Gastroesophageal sphincter (tissue), 4 donors: ENCODE results near the gene KIF16B. TPM values are rescaled to one million over a fixed set of nuclear protein-coding genes. Genes with fewer than 3 reads are reported as not detected.
A peak's percentile ranks its signal among the peaks of the same experiment; 100 is the strongest.

Source experiments
- ATAC-seq: fragments of 150-250 bp; one replicate; pipeline ENCODE4 v1.9.1; 2016; ENCODE audit warnings: mild to moderate bottlenecking, moderate library complexity
- H3K27ac ChIP-seq, 4 donors: fragments of 200-600 bp; sonication (generic) in 3 of 4; 1 replicate in 3 of 4; 2 replicates in 1 of 4; pipeline ENCODE4 v1.5.1; 2016 to 2019
- H3K27me3 ChIP-seq: fragments of 200-600 bp; sonication (generic); one replicate; pipeline ENCODE4 v1.5.1; 2019
- H3K36me3 ChIP-seq, 2 donors: fragments of 200-600 bp; sonication (generic); one replicate each; pipeline ENCODE4 v1.5.1; 2019; ENCODE audit warnings: control low read depth in 1 of 2
- H3K4me1 ChIP-seq, 3 donors: fragments of 200-600 bp; sonication (generic); 1 replicate in 2 of 3; 2 replicates in 1 of 3; pipeline ENCODE4 v1.5.1; 2016 to 2019; ENCODE audit warnings: control low read depth in 2 of 3
- H3K4me3 ChIP-seq, 2 donors: fragments of 200-600 bp; sonication (generic); one replicate each; pipeline ENCODE4 v1.5.1; 2019; ENCODE audit warnings: mild to moderate bottlenecking in 1 of 2, moderate library complexity in 1 of 2
- H3K9me3 ChIP-seq, 3 donors: fragments of 200-600 bp; sonication (generic); one replicate each; pipeline ENCODE4 v1.5.1; 2017 to 2019; ENCODE audit warnings: control low read depth in 2 of 3
- EP300 ChIP-seq: sonication (generic); formaldehyde crosslinking; IDR thresholded peaks from one replicate; pipeline ENCODE4 v1.6.1; 2017; ENCODE audit warnings: antibody characterized with exemption, mild to moderate bottlenecking
- POLR2A ChIP-seq, 2 donors: fragments of 450-650 bp; IDR thresholded peaks; one replicate each; pipeline ENCODE4 v1.6.1; 2017; ENCODE audit warnings: antibody characterized with exemption in 2 of 2, mild to moderate bottlenecking in 2 of 2, moderate library complexity in 1 of 2
- POLR2AphosphoS5 ChIP-seq: sonication (generic); formaldehyde crosslinking; IDR thresholded peaks from one replicate; pipeline ENCODE4 v1.6.1; 2017; ENCODE audit warnings: antibody characterized with exemption
- WGBS, 2 donors: methylation state at CpG; one replicate each; pipeline ENCODE4 v1.1.5; 2018; ENCODE audit warnings: low coverage in 1 of 2; 5-methylcytosine and 5-hydroxymethylcytosine counted together
- total RNA-seq, 4 donors: library from RNA; depleted of rRNA; stranded (reverse); fragments of >200 nt; gene quantifications; one replicate each; pipeline ENCODE4 v1.1.0, GENCODE V29; 2016
- TF ChIP-seq, protein P1 (sequence below), 4 experiments: fragments of 200-600 bp in 2 of 4; fragments of 450-650 bp in 2 of 4; sonication (generic) in 1 of 4; IDR thresholded peaks; one replicate each; pipeline ENCODE4 v1.5.1; 2017 to 2019; ENCODE audit warnings: antibody characterized with exemption in 4 of 4, mild to moderate bottlenecking in 2 of 4, moderate library complexity in 2 of 4

The KIF16B gene
- total RNA-seq, 4 donors from 2014 or later, result 15.9 to 26.6 (median 22.2) TPM

DNA sequence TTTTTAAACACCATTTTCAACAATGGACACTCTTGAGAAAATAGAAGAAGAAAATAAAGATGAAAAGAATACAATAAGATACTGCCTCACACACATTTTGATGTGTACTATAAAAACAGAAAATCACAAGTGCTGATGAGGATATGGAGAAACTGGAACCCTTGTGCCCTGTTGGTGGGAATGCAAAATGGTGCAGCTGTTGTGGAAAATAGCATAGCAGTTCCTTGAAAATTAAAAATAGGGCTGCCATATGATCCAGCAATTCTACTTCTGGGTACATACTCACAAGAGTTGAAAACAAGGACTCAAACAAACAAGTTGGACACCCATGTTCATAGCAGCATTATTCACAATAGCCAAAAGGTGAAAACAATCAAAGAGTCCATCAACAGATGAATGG is 173.0 kb downstream of the KIF16B start:
- Histone ChIP-seq H3K4me3 (no peak overlapping the region), H3K27ac (no peak overlapping the region), H3K9me3 (no peaks in the 10 kb centered on the region), H3K4me1 (peaks cover 0 to 18% (median 0%) of the 10 kb centered on the region in 3 donors), H3K36me3 (peaks cover 0 to 62% of the 10 kb centered on the region in 2 donors), H3K27me3 (no peaks in the 10 kb centered on the region)
- ATAC-seq, result no peak
- no peak for TF ChIP-seq POLR2AphosphoS5
- TF ChIP-seq EP300, result no peak
- TF ChIP-seq, protein P1, sequence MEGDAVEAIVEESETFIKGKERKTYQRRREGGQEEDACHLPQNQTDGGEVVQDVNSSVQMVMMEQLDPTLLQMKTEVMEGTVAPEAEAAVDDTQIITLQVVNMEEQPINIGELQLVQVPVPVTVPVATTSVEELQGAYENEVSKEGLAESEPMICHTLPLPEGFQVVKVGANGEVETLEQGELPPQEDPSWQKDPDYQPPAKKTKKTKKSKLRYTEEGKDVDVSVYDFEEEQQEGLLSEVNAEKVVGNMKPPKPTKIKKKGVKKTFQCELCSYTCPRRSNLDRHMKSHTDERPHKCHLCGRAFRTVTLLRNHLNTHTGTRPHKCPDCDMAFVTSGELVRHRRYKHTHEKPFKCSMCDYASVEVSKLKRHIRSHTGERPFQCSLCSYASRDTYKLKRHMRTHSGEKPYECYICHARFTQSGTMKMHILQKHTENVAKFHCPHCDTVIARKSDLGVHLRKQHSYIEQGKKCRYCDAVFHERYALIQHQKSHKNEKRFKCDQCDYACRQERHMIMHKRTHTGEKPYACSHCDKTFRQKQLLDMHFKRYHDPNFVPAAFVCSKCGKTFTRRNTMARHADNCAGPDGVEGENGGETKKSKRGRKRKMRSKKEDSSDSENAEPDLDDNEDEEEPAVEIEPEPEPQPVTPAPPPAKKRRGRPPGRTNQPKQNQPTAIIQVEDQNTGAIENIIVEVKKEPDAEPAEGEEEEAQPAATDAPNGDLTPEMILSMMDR (IDR thresholded peaks at IDR 0.05), result no peak
- TF ChIP-seq POLR2A (IDR thresholded peaks at IDR 0.05), result no peak

GRCh38 chr20:16399801-16400200 is 173.4 kb downstream of the KIF16B start:
- no peak for ATAC-seq
- H3K27ac ChIP-seq, result no peak overlapping the region
- peaks cover 0 to 57% of the 10 kb centered on the region in 2 donors for H3K36me3 ChIP-seq
- H3K9me3 ChIP-seq, result no peaks in the 10 kb centered on the region
- peaks cover 0 to 18% (median 0%) of the 10 kb centered on the region in 3 donors for H3K4me1 ChIP-seq
- H3K27me3 ChIP-seq, result no peaks in the 10 kb centered on the region
- TF ChIP-seq, protein P1 (IDR thresholded peaks at IDR 0.05), result no peak
- H3K4me3 ChIP-seq, result no peak overlapping the region

DNA sequence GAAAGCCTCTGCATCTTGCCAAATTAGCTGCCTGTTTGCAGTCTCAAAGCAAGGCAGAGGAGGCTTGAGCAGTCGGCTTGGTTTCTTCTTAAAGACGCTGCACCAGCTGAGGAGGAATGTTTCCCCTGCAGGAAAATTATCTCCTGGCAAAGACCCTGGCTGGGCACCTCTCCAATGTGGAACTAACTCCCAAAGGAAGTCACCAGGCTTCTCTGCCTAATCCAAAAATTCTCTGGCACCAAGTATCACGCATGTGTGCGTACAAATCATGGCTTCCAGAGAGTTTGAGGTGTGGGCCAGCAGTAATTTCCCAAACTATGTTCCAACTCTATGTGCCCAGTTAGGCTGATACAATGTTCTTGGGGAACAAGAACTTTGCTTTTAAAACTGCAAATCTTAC is 176.2 kb downstream of the KIF16B start:
- WGBS, 2 donors, result 4% methylated on average over 3 of the region's 4 CpGs; no CpG with 5 or more reads in 1 of the 2 donors
- ATAC-seq, result peak; percentile 48
- TF ChIP-seq POLR2A (IDR thresholded peaks at IDR 0.05) (no peak), POLR2AphosphoS5 (no peak), EP300 (no peak)
- TF ChIP-seq, protein P1 (IDR thresholded peaks at IDR 0.05), result no peak
- H3K9me3 ChIP-seq, result no peaks in the 10 kb centered on the region
- H3K36me3 ChIP-seq, result peaks cover 0 to 37% of the 10 kb centered on the region in 2 donors
- H3K4me1 ChIP-seq, result peaks cover 0 to 18% (median 0%) of the 10 kb centered on the region in 3 donors
- no peaks in the 10 kb centered on the region for H3K27me3 ChIP-seq
- H3K27ac ChIP-seq, result peak overlapping the region; percentile 1 to 48 (median 26)
- H3K4me3 ChIP-seq, result no peak overlapping the region

GRCh38 chr20:16395366-16395765 is 177.9 kb downstream of the KIF16B start:
- TF ChIP-seq, protein P1 (IDR thresholded peaks at IDR 0.05), result no peak
- TF ChIP-seq EP300, result no peak
- TF ChIP-seq POLR2A (IDR thresholded peaks at IDR 0.05), result no peak
- no peak for TF ChIP-seq POLR2AphosphoS5
- Histone ChIP-seq H3K4me1 (peaks cover 0 to 18% (median 0%) of the 10 kb centered on the region in 3 donors), H3K36me3 (peaks cover 0 to 34% of the 10 kb centered on the region in 2 donors), H3K4me3 (no peak overlapping the region), H3K27ac (no peak overlapping the region), H3K9me3 (no peaks in the 10 kb centered on the region), H3K27me3 (no peaks in the 10 kb centered on the region)
- no CpG with 5 or more reads among the region's 1 CpG for WGBS, 2 donors
- no peak for ATAC-seq

DNA sequence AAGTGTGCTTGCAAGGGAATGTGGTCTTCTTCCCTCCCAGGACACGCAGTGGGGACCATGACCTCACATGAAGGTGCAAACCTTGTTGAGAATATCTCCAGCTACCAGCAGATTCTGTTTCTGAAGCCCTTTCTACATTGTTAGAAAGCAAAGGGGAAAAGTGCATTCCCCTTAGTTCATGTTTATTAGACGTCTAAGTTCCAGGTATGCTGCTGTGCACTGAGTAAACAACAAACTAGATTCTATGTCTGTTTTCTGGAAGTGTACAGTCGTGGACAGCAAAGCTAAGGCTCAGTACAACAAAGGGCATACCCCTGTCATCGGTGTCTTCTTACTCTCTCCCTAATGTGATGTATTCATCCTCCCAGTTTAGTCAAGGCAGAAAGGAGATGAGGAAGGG is 178.5 kb downstream of the KIF16B start:
- ATAC-seq, result no peak
- H3K9me3 ChIP-seq, result no peaks in the 10 kb centered on the region

More for the DNA sequence above, 178.5 kb downstream of the KIF16B start:
- Histone ChIP-seq H3K4me3 (no peak overlapping the region), H3K4me1 (peaks cover 0 to 18% (median 0%) of the 10 kb centered on the region in 3 donors), H3K27ac (no peak overlapping the region), H3K36me3 (peaks cover 0 to 29% of the 10 kb centered on the region in 2 donors), H3K27me3 (no peaks in the 10 kb centered on the region)
- WGBS, 2 donors, result 0 to 95% methylated on average over 1 to 2 of the region's 4 CpGs
- TF ChIP-seq POLR2A (IDR thresholded peaks at IDR 0.05) (no peak), POLR2AphosphoS5 (no peak), EP300 (no peak)
- TF ChIP-seq, protein P1 (IDR thresholded peaks at IDR 0.05), result no peak
